RPMI8226 (cell line): ENCODE results near the gene CD1D.
"Not testable (repeated sequence)": the region's sequence is repeated elsewhere in the genome, so short reads cannot be mapped to it uniquely, and the experiment has no call there.

Experiments used
- DNase-seq: peaks from one replicate; pipeline ENCODE4 v3.0.0-alpha.2; 2015

Gene CD1D

GRCh38 chr1:158180741-158181576 lies at the start of gene CD1D:
Gene CD1D (plus strand): TSS chr1:158180895. CDS start chr1:158181102, 207 bp downstream.
- peak; percentile 11 for DNase-seq

GRCh38 chr1:158131217-158131616 lies 49.5 kb upstream of the CD1D start:
- no peak for DNase-seq

DNA sequence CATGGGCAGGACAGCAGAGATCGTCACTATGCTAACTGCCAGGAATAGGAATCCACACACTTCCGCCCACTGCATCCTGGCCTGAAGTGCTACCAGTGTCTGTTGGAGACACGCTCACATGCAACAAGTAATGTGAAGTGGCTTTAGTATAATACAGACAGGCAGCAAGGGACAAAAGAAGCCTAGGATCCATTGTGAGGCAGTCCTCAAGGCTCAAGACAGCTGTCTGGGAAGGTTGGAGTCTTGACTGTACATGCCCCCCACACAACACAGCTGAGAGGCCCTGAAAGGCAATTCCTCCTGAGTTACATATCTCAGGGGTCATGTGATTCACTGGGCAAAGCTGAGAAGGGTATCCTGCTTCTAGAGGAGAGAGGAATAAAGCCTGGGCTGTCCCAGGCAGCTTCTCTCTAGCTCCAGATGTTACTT lies 39.9 kb upstream of the CD1D start:
- no peak for DNase-seq

DNA sequence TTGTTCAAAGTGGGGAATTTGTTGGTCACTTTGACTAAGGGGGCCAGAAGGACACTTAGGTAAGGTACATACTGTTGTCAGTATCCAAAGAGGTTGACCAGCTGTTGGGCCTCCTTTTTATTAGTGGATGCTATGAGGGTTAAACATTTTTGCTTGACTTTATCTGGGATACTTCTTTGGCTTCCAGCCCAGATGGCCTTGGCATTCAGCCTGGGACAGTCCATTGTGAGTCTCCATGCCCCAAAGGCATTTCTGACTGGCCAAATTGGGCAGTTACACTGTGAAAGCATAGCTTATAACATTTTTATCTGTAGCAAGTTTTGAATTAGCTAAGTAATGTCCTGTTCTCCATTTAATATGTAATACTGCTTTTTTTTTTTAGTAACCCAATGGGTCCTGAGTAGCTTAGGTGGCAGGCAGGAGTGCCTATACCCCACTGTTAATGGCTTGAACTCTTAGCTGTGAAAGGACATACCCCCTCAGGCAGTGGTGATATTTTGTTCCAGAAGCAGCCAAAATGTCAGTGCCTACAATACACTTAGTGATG lies 35.4 kb upstream of the CD1D start:
- no peak for DNase-seq

- no peak for DNase-seq
Observed at GRCh38 chr1:158146165-158146564, 34.5 kb upstream of the CD1D start.

DNA sequence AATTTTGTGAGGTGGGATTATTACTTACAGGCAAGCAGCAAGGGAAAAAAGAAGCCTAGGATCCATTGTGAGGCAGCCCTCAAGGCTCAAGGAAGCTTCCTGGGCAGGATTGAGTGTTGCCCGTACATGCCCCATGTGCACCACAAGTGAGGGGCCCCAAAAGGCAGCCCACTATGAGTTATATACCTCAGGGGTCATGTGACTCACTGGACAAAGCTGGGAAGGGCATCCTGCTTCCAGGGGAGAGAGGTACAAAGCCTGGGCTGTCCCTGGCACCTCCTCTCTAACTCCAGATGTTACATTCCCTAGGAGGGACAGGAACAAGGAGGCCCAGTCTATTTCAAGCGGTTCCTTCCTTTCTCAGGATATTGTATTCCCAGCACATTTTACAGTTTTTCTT lies 34.0 kb upstream of the CD1D start:
- DNase-seq: no peak

GRCh38 chr1:158147401-158147800 lies 33.3 kb upstream of the CD1D start:
- DNase-seq: no peak

DNA sequence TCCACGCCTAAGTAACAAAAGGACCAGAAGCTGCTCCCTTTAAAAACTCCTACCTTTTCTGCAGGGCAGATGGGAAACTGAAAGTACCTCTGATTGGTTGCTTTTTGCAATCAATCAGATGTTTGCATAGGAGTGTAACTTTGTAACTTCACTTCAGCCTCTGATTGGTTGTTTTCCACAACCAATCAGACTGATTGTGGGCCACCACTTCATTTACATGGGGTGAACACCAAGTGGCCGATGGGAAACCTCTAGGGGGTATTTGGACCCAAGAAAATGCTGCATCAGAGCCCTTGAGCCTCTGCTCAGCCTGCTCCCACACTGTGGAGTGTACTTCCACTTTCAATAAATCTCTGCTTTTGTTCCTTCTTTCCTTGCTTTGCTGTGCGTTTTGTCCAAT lies 32.8 kb upstream of the CD1D start:
- no peak for DNase-seq

- DNase-seq: no peak
Observed at GRCh38 chr1:158148468-158148867, 32.2 kb upstream of the CD1D start.

DNA sequence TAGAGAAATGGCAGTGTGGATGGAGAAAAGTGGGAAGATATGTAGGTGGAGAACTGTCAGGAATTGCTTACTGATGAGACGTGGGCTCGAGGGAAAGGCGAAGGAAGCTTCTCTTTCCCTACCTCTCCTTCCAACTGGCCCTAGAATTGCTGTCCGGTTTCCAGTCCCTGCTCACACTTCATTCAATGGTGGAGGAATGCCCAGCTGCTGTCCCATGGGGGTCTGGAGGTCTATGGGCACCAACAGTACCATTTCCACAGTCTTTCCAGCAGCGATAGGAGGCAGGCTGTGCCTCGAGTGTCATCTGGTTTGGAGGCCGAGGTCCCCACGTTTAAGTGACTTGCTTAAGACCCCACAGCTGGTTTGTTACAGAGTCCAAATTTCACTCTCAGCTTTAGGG lies 31.5 kb upstream of the CD1D start:
- DNase-seq: no peak

DNA sequence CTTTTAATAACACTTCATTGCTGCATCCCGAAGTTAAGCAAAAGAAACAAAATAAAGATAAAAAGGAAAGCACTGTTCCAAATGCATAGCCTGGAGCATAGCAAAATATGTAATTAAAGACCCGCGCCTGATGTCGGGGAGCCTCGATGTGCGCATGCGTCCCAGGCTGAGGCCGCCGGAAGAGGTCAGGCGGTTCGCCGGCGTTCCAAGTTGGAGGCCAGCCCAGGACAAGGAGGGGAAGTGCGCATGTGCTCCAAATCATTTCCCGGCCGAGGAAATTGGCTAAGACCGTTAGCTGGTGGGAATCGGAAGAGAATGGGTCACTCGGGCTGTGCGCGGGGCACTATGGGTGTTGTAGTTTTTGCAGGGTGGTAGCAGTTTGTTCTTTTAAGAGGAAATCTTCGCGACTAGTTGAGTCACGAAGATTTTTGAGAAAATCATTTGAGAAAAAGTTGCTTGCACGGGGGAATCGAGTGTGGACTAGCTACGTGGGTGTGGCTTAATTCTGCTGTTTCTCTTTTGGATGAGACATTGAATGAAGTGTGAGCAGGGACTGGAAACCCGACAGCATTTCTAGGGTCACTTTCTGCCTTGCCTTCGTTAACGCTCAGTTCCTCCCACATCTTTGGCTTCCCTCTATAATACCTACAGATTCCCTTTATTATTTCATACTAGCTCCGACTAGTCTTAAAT lies 31.0 kb upstream of the CD1D start:
- DNase-seq: peak; percentile 89

DNA sequence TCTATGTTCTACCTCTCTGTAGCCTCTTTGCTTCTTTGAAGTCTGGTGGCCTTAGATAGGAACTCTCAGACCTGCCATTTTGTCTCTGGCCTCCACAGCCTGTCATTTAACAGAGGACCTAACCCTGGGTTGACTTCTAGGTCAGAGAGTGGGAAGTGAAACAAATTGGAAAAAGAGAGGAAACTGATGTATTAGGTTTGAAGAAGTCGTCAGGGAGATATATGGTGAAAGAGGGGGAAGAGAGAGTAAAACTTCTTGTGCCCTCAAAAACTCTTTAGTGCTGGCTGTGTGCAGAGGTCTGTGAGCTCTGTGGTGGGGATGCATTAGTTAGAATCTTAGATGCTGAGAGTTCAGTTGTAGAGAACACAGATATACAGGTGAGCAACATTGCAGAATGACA lies 30.2 kb upstream of the CD1D start:
- peak; percentile 23 for DNase-seq

- DNase-seq: no peak
Observed at GRCh38 chr1:158153179-158153578, 27.5 kb upstream of the CD1D start.

DNA sequence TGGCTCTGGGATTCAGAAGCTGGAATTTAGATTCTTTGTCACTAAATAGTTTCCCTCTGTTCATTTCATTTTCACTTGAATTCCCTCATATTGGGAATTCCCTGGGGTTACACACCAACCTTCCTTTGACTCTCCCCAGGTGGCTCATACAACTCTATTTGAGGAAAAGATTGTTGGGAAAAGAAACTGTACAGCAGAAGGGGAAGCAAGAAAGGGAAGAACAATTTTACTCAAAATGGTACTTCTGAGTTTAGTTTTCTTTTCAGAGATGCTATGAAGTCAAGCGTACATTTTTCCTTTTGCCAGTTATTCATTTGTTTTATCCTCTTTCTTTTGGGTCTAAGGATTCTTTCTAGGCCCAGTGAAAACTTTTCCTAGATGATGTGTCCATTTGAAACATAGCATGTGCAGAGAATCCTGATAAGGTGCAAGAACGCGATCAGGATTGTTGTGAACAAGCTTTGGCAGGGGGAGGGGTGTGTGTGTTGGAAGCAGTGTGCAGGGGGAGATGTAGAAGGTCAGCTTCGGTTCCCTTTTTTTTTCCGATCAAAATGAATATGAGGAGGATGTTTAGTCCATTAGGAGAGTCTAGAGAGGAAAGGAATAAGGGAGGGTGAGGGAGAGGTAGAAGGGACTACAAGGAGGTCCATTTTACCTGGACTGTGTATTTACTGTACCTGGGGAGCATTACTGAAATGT lies 26.8 kb upstream of the CD1D start:
- DNase-seq: no peak

- DNase-seq: no peak
Observed at GRCh38 chr1:158154501-158154900, 26.2 kb upstream of the CD1D start.

DNA sequence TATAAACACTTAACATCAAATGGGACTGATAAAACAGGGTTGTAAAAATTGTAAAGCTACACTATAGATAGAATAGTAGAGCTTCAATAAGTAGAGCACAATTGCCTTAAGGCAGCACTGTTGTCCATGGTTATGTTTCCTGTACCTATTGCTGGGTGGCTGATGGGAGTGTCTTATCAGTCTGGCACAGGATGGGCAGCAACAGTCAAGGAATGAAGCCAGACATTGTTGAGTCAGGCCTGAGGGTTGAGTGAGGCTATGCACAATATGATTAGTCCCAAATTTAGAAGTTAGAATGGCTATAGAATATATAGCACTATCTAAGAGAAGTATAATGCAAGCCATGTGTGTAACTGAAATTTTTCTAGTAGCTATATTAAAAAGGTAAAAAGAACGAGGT lies 25.0 kb upstream of the CD1D start:
- DNase-seq: no peak

GRCh38 chr1:158159597-158159996 lies 21.1 kb upstream of the CD1D start:
- no peak for DNase-seq

DNA sequence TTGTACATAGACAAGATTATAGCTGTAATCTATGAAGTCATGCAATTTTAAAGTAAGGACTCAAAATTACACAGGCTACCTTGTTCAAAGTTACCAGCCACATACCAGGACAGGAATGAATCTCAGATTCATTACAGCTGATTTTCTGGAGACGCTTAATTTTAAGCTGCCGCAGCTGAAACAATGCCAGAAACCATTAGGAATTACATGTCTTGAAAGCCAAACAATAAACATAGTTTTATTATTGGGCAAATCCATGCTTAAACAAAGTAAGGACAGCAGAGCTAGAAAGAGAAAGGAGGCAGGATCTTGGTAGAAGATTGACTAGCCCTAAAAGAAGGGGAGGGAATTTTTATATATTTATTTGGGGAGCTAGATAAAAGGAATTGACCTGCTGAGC lies 19.2 kb upstream of the CD1D start:
- DNase-seq: no peak

DNA sequence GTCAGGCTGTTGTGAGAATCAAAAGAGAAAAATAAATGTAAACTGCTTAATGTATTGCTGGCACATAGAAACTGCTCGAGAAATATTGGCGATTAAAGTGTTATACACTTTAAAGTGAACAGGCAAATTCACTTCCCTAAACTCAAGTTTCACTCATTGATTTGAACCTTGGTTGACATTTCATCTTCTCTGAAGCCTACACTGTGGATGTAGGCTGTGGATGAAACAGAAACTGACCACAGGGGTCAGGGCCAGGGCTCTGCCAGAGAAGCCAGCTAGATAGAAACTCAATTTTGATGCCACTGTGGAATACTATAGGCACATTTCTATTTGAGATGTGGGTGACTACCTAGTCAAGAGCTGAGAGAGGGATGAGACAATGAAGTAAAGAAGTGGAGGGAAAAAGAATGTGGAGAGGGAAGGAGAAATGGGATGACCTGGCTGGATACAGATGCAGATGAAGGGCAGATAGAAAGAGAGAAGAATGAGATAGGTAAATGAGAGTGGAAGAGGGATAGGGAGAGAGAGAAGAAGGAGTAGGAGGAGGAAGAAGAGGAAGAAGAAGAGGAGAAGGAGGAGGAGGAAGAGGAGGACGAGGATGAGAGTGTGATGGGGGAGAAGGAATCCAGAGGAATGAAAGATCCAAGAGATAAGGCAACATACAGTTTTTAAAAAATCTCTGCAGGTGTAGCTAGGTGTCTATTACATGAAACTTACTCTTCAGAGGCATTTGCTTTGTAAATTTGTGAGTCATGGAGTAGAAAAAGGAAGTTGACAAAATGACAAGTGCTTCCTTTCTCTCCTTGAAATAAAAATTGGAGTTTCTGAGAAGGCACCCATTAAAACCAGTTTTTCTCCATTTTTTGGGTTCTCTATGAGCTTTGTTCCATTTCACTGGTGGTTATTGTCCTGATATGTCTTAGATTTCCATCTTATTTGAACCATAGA lies 17.4 kb upstream of the CD1D start:
- DNase-seq: peak; percentile 79

GRCh38 chr1:158169105-158169504 lies 11.6 kb upstream of the CD1D start:
- DNase-seq: no peak

DNA sequence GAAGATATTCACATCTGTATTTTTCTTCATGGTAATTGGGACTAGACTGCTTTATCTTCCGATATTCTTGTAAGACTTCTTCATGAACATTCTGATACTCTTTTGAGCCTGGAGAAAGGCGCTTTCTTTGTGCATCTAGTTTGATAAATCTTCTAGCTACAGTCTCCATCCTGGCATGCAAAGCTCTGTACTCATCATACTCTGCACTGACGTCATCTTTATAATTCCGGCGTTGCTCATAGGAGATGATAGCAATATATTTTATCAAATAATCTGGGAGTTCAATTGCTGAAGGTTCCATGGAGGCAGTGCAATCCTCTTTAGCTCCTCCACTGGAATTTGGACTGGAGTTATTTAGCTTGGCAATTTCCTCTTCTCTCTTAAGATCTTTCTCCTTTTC lies 4.8 kb upstream of the CD1D start:
- not testable (repeated sequence) for DNase-seq

DNA sequence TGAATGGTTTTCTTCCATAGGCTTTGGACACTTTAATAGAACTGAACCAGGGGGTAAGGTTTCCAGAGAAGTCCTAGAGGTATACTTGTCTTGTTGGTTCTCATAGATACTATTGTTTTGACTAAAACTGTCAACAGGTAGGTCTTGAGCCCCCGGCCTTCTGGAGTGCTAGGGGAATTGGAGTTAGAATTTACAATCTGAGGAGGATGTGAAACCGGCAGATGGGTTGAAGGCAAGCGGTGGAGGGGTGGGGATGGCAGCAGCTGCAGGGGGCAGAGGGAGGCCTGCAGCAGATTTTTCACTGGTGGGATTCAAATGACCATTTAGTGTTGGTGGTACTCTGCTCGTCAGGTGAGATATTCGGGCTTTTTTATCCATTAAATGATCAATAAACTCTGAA lies 4.3 kb upstream of the CD1D start:
- DNase-seq: peak; percentile 43
